HT-29 (cell line): ENCODE results near the gene KRTAP10-12. TPM values are rescaled to one million over a fixed set of nuclear protein-coding genes. Genes with fewer than 3 reads are reported as not detected.
"Not testable (repeated sequence)": the region's sequence is repeated elsewhere in the genome, so short reads cannot be mapped to it uniquely, and the experiment has no call there.

ENCODE experiments used
- DNase-seq: peaks from one replicate; pipeline ENCODE4 v3.0.0-alpha.2; 2015; ENCODE audit warnings: low spot score
- total RNA-seq: library from RNA; depleted of rRNA; stranded (reverse); fragments of >200 nt; shearing (Covaris generic); gene quantifications from 2 replicates; pipeline ENCODE4 v1.2.3, GENCODE V29; 2014; rRNA removed

The KRTAP10-12 gene, protein sequence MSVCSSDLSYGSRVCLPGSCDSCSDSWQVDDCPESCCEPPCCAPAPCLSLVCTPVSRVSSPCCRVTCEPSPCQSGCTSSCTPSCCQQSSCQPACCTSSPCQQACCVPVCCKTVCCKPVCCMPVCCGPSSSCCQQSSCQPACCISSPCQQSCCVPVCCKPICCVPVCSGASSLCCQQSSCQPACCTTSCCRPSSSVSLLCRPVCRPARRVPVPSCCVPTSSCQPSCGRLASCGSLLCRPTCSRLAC
- total RNA-seq, result not detected in 2 replicates

- not testable (repeated sequence) for DNase-seq
These were observed at the start of gene KRTAP10-12 for GRCh38 chr21:44697172-44697810. KRTAP10-12 (plus strand) TSS chr21:44697172; CDS start chr21:44697202, 30 bp downstream.

DNA sequence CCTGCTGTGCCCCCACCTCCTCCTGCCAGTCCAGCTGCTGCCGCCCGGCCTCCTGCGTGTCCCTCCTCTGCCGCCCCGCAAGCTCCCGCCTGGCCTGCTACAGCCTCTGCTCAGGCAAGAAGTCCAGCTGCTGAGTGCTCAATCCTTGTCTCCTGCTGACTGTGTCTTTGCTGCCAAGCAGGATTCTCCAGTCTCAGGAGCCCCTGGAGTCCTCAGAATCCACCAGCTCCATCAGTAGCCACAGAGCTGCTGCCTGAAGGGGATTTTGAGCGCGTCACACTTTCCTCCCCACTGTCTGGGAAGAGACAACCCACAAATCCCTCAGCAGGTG is 49.8 kb upstream of the KRTAP10-12 start:
- no peak for DNase-seq

DNA sequence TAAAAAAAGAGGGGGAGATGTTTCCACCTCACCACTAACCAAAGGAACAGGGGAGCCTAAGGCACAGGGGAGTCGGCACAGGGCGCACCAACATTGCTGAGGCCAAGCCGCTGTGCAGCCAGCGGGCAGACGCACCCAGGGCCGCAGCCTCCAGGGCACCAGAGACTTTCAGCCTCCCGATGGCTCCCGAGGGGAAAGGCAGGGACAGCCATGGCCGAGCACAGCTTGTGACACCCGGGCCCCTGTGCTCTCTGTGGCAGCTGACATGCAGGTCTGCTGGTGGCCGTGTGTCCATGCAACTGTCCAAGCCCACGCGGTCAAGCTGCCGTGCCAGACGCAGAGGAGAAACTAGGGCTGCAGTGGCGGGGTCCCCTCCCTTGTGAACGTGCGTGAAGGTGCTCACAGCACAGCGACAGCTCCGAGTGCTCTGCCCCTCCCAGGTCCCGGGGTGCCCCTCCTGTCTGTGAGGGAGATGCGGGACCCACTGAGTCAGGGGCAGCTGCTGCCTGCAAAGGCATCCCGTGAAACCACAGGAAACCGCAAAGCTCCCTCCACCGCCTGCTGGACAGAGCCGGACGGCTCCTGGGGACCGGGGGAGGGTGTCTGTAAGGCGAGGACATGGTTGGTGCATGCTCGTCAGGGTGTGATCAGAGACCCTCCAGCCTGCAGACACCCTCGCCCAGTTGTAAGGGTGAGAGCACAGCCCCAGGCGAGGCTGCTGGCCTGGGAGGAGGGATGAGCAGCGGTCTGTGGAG is 48.2 kb upstream of the KRTAP10-12 start:
- no peak for DNase-seq

- no peak for DNase-seq
These were observed 47.4 kb upstream of the KRTAP10-12 start for GRCh38 chr21:44649521-44650100.

DNA sequence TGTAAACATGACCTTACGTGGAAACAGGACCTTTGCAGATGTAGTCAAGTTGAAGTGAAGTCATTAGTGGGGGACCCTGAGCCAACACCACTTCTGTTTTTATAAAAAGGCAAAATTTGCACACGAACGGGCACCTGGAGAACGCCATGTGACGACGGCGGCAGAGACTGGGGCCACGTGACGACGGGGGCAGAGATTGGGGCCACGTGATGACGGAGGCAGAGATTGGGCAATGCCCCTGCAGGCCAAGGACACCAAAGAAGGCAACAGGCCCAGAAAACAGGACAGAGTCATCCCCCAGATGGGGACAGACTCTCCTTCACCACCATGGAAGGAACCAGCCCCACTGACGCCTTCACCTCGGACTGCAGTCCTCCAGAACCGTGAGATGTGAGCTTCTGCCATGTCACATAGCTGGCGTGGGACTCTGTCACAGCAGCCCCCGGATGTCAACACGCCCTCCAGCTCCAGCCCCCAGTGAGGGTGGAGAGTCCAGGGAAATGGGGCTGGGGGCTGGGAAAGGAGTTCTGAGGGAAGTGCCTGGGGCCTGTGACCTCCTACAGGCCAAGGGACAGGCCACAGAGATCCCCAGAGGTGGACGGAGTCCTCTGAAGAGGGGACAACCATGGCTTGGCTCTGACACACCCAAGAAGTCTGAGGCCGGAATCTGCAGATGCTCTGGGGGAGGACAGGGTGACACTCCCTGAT is 46.6 kb upstream of the KRTAP10-12 start:
- DNase-seq, result no peak

GRCh38 chr21:44650973-44651675 is 45.8 kb upstream of the KRTAP10-12 start:
- DNase-seq, result no peak

GRCh38 chr21:44653123-44653522 is 43.8 kb upstream of the KRTAP10-12 start:
- DNase-seq, result no peak

GRCh38 chr21:44653656-44654575 is 43.1 kb upstream of the KRTAP10-12 start:
- DNase-seq, result no peak

DNA sequence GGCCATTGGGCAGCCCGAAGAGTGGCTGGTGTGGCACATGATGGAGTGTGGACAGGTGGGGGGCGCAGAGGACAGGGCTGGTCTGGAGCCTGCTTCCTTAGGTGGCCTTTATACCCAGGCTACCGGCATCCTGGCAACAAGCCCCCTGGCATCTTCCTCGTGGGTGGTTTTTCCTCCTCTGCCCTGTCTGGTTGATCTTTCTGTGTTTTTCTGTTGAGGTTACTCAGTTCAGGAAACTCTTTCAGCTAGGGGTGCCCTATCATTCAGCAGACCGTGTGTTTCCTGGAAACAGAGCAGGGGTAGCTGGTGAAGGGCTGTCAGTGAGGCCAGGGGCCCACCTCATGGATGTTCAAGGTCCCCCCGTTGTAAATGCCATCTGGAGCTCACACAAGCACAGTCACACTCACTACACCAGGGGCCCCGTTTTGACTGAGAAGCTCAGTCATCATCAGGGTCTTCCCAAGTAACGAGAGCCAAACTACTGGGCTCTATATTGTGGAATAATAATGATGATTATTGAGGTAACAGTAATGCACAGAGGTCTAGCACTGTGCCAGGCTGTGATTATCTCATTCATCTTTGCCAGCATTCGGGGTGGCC is 42.3 kb upstream of the KRTAP10-12 start, which contains the start of gene KRTAP12-4:
TSS of gene KRTAP12-4 (minus strand) at position 84 of the 600 bp plus-strand sequence. CDS start at position 39, 45 bp downstream.
- DNase-seq, result no peak

DNA sequence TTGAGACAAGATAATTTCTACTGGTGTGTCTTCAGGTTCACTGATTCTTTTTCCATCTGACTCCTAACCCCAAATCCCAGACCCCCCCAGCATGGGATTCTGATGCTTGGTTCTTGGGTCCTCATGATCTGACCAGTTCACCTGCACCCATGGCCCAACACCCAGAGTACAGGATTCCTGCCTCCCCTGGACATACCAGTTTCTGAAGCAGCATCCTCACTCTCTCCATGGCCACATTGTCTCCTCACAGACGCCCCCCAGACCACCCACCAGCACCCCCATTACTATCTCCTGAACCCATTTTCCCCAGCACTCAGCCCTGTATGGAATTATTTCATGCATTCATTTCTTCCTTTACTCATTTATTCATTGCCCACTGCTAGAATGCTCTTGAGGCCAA is 40.1 kb upstream of the KRTAP10-12 start:
- no peak for DNase-seq

GRCh38 chr21:44657635-44658540 is 39.1 kb upstream of the KRTAP10-12 start, which contains the start of gene KRTAP12-3:
KRTAP12-3 (plus strand) TSS chr21:44657932; CDS start chr21:44657980, 48 bp downstream.
- no peak for DNase-seq

DNA sequence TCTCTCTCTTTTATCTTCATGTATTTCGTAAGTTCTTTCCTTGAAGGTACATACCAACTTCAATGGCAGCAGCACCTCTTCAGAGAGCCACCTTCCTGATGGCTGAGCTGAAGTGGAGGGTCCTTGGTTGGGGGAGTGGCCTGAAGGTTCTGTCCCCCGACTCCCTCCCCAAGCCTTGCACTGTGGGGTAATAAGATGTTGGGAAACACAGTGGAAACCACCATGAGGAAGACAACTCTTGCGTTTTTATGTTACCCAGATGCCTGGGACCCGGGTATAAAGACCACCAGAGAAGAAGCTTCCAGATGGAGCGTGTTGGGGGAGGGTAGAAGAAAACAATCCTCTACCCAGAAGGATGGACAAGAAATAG is 38.4 kb upstream of the KRTAP10-12 start:
- DNase-seq, result no peak

DNA sequence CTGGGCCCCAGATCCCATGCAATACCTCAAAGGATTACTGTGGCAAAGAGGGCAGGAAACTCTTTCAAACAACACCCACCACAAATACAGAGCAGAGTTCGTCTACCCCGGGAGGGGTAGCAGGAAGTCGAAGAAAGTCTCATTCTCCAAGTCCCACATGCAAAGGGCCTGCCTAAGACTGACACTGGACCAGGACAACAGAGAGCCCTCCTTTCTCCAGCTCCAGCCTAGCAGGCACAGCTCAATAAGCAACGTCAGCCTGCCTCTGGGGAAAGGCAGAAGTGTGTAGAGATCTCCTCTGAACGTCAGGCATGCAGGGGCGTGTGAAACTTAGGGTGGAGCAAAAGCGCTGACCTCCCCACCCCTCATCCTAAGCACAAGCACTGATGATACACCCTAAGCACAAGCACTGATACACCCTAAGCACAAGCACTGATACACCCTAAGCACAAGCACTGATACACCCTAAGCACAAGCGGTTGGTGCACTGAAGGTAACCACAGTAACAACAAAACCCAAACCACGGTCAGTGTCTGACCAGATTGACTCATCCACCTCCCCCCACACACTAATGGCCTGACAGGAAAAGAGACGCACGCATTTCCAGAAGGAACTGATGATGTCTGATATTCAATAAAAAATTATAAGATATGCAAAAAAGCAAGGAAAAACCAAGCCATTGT is 37.9 kb upstream of the KRTAP10-12 start:
- DNase-seq, result no peak

DNA sequence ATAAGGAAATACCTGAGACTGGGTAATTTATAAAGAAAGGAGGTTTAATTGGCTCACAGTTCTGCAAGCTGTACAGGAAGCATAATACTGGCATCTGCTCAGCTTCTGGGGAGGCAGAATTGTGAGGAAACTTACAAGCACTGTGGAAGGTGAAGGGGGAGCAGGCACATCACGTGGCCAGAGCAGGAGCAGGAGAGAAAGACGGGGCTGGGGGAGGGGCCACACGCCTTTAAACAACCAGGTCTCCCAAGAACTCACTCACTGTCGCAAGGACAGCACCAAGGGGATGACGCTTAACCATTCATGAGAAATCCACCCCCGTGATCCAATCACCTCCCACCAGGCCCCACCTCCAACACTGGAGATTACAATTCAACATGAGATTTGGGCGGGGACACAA is 35.4 kb upstream of the KRTAP10-12 start:
- not testable (repeated sequence) for DNase-seq

DNA sequence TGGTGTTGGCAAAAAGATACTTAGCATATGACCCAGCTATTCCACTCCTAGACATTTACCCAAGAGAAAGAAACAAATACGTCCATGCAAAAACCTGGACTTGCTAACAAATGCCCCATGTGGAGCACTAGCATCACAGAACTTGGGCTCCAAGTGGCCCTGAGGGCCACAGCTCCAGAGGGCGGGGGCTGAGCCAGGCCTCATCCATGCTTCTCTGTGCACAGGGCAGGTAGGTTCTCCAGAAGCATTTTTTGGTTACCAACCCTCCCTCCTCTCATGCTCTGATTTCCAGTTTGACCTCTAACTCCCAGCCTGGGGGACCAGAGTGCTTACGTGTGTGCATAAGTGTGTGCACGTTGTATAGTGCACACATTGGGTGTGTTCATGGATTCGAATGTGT is 32.3 kb upstream of the KRTAP10-12 start:
- DNase-seq, result no peak

DNA sequence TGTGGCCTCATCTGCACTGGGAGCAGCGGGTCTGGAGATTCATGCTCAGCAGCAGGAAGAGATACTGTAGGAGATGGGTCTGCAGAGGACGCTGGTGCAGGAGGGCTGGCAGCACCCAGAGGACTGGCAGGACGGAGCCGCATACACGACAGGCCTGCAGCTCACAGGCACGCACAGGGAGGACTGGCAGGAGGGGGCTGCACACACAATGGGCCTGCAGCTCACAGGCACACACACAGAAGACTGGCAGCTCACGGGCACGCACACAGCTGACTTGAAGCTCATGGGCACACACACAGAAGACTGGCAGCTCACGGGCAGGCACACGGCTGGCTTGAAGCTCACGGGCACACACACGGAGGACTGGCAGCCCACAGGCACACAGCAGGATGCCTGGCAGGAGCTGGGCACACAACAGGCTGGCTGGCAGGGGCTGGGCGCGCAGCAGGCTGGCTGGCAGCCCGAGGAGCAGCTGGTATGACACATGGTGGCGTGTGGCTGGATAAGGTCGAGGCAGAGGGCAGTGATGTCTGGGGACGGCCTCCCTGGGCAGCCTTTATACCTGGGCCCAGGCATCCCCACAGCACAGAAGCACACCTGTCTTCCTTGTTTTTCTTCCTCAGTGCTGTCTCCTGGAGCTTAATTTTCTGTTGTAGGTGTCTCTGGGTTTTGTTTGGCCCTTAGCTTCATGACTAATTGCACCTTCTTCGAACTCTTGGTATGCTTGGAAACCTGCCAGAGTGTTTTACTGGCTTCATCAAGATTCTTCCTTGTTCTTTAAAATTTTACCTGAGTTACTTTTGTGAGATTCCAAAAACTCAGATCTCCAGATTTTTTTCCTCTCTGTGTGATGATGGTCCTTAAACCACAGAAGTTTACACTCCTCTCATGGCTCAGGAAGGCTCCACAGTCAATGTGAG is 30.3 kb upstream of the KRTAP10-12 start, which contains the start of gene KRTAP12-2:
TSS of gene KRTAP12-2 (minus strand) at position 527 of the 920 bp plus-strand sequence. CDS start at position 486, 41 bp downstream.
- no peak for DNase-seq
